Osteoblast (primary cell): ENCODE results near the gene TBXT. TPM values are rescaled to one million over a fixed set of nuclear protein-coding genes. Genes with fewer than 3 reads are reported as not detected.

Source experiments
- DNase-seq: peaks from one replicate; pipeline ENCODE4 v3.0.0; 2011; ENCODE audit warnings: low spot score, mixed read lengths; ENCODE audit not compliant: insufficient read length; ENCODE audit errors: missing footprints
- H2AFZ ChIP-seq: 2 replicates; pipeline ENCODE4 v1.6.0; 2011; ENCODE audit warnings: mild to moderate bottlenecking, low read length
- H3K27ac ChIP-seq: 2 replicates; pipeline ENCODE4 v1.5.1; 2011; ENCODE audit warnings: mild to moderate bottlenecking, low read depth, low read length, moderate library complexity
- H3K27me3 ChIP-seq: 2 replicates; pipeline ENCODE4 v1.6.0; 2012; ENCODE audit warnings: mild to moderate bottlenecking, control low read depth, inconsistent platforms, low read length, moderate library complexity; ENCODE audit not compliant: insufficient read depth
- H3K36me3 ChIP-seq: 2 replicates; pipeline ENCODE4 v1.5.1; 2011; ENCODE audit warnings: mild to moderate bottlenecking, low read length, control low read depth, moderate library complexity; ENCODE audit not compliant: insufficient read depth
- H3K4me1 ChIP-seq: 2 replicates; pipeline ENCODE4 v1.5.1; 2011; ENCODE audit warnings: mild to moderate bottlenecking, low read length, control low read depth, moderate library complexity; ENCODE audit not compliant: insufficient read depth
- H3K4me2 ChIP-seq: 2 replicates; pipeline ENCODE4 v1.6.0; 2011; ENCODE audit warnings: mild to moderate bottlenecking, low read length; ENCODE audit not compliant: insufficient read depth
- H3K4me3 ChIP-seq: fragments of 200-600 bp; sonication (generic); 3 replicates; pipeline ENCODE4 v1.5.1; 2012; ENCODE audit warnings: mild to moderate bottlenecking, low read length, inconsistent platforms; ENCODE audit not compliant: insufficient read depth
- H3K79me2 ChIP-seq: 2 replicates; pipeline ENCODE4 v1.6.0; 2012; ENCODE audit warnings: mild to moderate bottlenecking, low read length, control low read depth, inconsistent platforms; ENCODE audit not compliant: insufficient read depth
- H3K9me3 ChIP-seq: 2 replicates; pipeline ENCODE4 v1.5.1; 2011; ENCODE audit warnings: low read depth, low read length, control low read depth
- H4K20me1 ChIP-seq: 2 replicates; pipeline ENCODE4 v1.6.0; 2012; ENCODE audit warnings: mild to moderate bottlenecking, low read length, control low read depth; ENCODE audit not compliant: insufficient read depth
- CTCF ChIP-seq: IDR thresholded peaks from 2 replicates; pipeline ENCODE4 v1.5.1; 2011; ENCODE audit warnings: mild to moderate bottlenecking, low read depth, low read length, moderate library complexity; ENCODE audit errors: extremely low read depth
- total RNA-seq: library from RNA; depleted of rRNA; stranded (reverse); fragments of >200 nt; gene quantifications from 2 replicates; pipeline ENCODE4 v1.2.3, GENCODE V29; 2012

Gene TBXT
- total RNA-seq, 1 donor: not detected

GRCh38 chr6:166168616-166169548 lies 1.2 kb upstream of the TBXT start:
- Histone ChIP-seq H3K36me3 (no peaks in the 10 kb centered on the region), H4K20me1 (no peaks in the 10 kb centered on the region), H3K79me2 (no peaks in the 10 kb centered on the region), H3K4me2 (no peak overlapping the region), H3K27me3 (peaks cover 41% of the 10 kb centered on the region), H3K27ac (no peak overlapping the region), H3K9me3 (no peaks in the 10 kb centered on the region), H3K4me1 (no peaks in the 10 kb centered on the region), H3K4me3 (no peak overlapping the region), H2AFZ (no peak overlapping the region)
- TF ChIP-seq CTCF: no peak
- peak; percentile 81 for DNase-seq

- Histone ChIP-seq H3K4me3 (no peak overlapping the region), H3K9me3 (no peaks in the 10 kb centered on the region), H3K36me3 (no peaks in the 10 kb centered on the region), H3K27me3 (peaks cover 41% of the 10 kb centered on the region), H3K4me2 (no peak overlapping the region), H3K27ac (no peak overlapping the region), H3K79me2 (no peaks in the 10 kb centered on the region), H2AFZ (no peak overlapping the region), H3K4me1 (no peaks in the 10 kb centered on the region), H4K20me1 (no peaks in the 10 kb centered on the region)
- DNase-seq: peak; percentile 31
- no peak for TF ChIP-seq CTCF
Observed at GRCh38 chr6:166167258-166167731, 356 bp downstream of the TBXT start.

- no peak for TF ChIP-seq CTCF
- no peak overlapping the region for H3K4me3 ChIP-seq
- H3K36me3 ChIP-seq: no peaks in the 10 kb centered on the region
- H4K20me1 ChIP-seq: no peaks in the 10 kb centered on the region
- H3K27ac ChIP-seq: no peak overlapping the region
- H3K4me2 ChIP-seq: no peak overlapping the region
- H3K4me1 ChIP-seq: no peaks in the 10 kb centered on the region
- peak; percentile 57 for DNase-seq
- peaks cover 41% of the 10 kb centered on the region for H3K27me3 ChIP-seq
- no peak overlapping the region for H2AFZ ChIP-seq
- no peaks in the 10 kb centered on the region for H3K79me2 ChIP-seq
- H3K9me3 ChIP-seq: no peaks in the 10 kb centered on the region
Observed at GRCh38 chr6:166166314-166167257, 1.1 kb downstream of the TBXT start.
